HepG2 (cell line): Measurements from ENCODE around the gene SRRM3. TPM values are rescaled to one million over a fixed set of nuclear protein-coding genes. Genes with fewer than 3 reads are reported as not detected.
A peak's percentile ranks its signal among the peaks of the same experiment; 100 is the strongest.

Experiments
- ATF7 ChIP-seq, 2 experiments: fragments of 450-650 bp in 1 of 2; sonication (generic) in 1 of 2; formaldehyde crosslinking in 1 of 2; IDR thresholded peaks; 2 replicates each; pipeline versions ENCODE4 v1.4.0 to v1.6.1; 2016 to 2020; ENCODE audit warnings: antibody characterized with exemption in 1 of 2, mild to moderate bottlenecking in 1 of 2, missing genetic modification reagents in 1 of 2
- CBFB ChIP-seq: sonication (generic); formaldehyde crosslinking; IDR thresholded peaks from 2 replicates; pipeline ENCODE4 v1.4.0; 2020; ENCODE audit warnings: missing genetic modification reagents
- EP300 ChIP-seq, 3 experiments: sonication (generic) in 1 of 3; formaldehyde crosslinking in 1 of 3; IDR thresholded peaks; 2 replicates each; pipeline versions ENCODE4 v1.5.1 to v1.6.1; 2011 to 2020; ENCODE audit warnings: low read depth in 2 of 3, low read length in 2 of 3, borderline replicate concordance in 1 of 3, improper control_type of control experiment in 1 of 3, mild to moderate bottlenecking in 1 of 3, missing genetic modification reagents in 1 of 3, moderate library complexity in 1 of 3
- HIC2 ChIP-seq: sonication (generic); formaldehyde crosslinking; IDR thresholded peaks from 2 replicates; pipeline ENCODE4 v1.9.0; 2022; ENCODE audit warnings: low read depth, missing genetic modification reagents
- ISX ChIP-seq: sonication (generic); formaldehyde crosslinking; conservative IDR thresholded peaks from 2 replicates; pipeline ENCODE4 v1.5.0; 2020; ENCODE audit warnings: missing genetic modification reagents
- KDM2A ChIP-seq: sonication (generic); formaldehyde crosslinking; IDR thresholded peaks from 2 replicates; pipeline ENCODE4 v1.4.0; 2020; ENCODE audit warnings: low read depth, missing genetic modification reagents, borderline replicate concordance
- KLF6 ChIP-seq: IDR thresholded peaks from 2 replicates; pipeline ENCODE4 v1.8.0; 2016; ENCODE audit warnings: missing biosample characterization, missing genetic modification reagents
- KMT2B ChIP-seq: IDR thresholded peaks from 2 replicates; pipeline ENCODE4 v1.6.1; 2016; ENCODE audit warnings: missing genetic modification reagents, missing compliant biosample characterization
- MYPOP ChIP-seq: sonication (generic); formaldehyde crosslinking; IDR thresholded peaks from 2 replicates; pipeline ENCODE4 v1.8.1; 2023; ENCODE audit warnings: mild to moderate bottlenecking, moderate library complexity, missing genetic modification reagents
- SAP130 ChIP-seq: IDR thresholded peaks from 2 replicates; pipeline ENCODE4 v1.6.1; 2016; ENCODE audit warnings: low read depth
- SKI ChIP-seq: fragments of 450-650 bp; IDR thresholded peaks from one replicate; pipeline ENCODE4 v1.6.1; 2018; ENCODE audit warnings: mild to moderate bottlenecking; ENCODE audit not compliant: partially characterized antibody
- SP4 ChIP-seq: sonication (generic); formaldehyde crosslinking; IDR thresholded peaks from 2 replicates; pipeline ENCODE4 v1.8.1; 2023; ENCODE audit warnings: mild to moderate bottlenecking, missing genetic modification reagents
- YY1 ChIP-seq: IDR thresholded peaks from 2 replicates; pipeline ENCODE4 v1.6.1; 2011; ENCODE audit warnings: low read length, low read depth, moderate library complexity, mild to moderate bottlenecking; ENCODE audit not compliant: insufficient read depth, insufficient replicate concordance
- ZFY ChIP-seq: sonication (generic); formaldehyde crosslinking; IDR thresholded peaks from 2 replicates; pipeline ENCODE4 v1.4.0; 2020; ENCODE audit warnings: missing genetic modification reagents
- ZHX1 ChIP-seq: sonication (generic); formaldehyde crosslinking; IDR thresholded peaks from 2 replicates; pipeline ENCODE4 v1.8.1; 2022; ENCODE audit warnings: low read depth, mild to moderate bottlenecking, missing genetic modification reagents
- ZMYM3 ChIP-seq: sonication (generic); formaldehyde crosslinking; IDR thresholded peaks from 2 replicates; pipeline ENCODE4 v1.5.1; 2020; ENCODE audit warnings: mild to moderate bottlenecking, missing genetic modification reagents
- ZNF331 ChIP-seq: sonication (generic); formaldehyde crosslinking; IDR thresholded peaks from 2 replicates; pipeline ENCODE4 v1.4.0; 2020; ENCODE audit warnings: missing genetic modification reagents
- ZNF335 ChIP-seq: sonication (generic); formaldehyde crosslinking; IDR thresholded peaks from 2 replicates; pipeline ENCODE4 v1.4.0; 2020; ENCODE audit warnings: missing genetic modification reagents
- ZNF629 ChIP-seq: sonication (generic); formaldehyde crosslinking; conservative IDR thresholded peaks from 2 replicates; pipeline ENCODE4 v1.5.0; 2020; ENCODE audit warnings: missing genetic modification reagents
- ZNF749 ChIP-seq: sonication (generic); formaldehyde crosslinking; IDR thresholded peaks from 2 replicates; pipeline ENCODE4 v1.8.0; 2022; ENCODE audit warnings: mild to moderate bottlenecking, missing genetic modification reagents, moderate library complexity, borderline replicate concordance
- polyA plus RNA-seq, 8 experiments: library from polyadenylated mRNA; depleted of rRNA in 3 of 8; stranded (reverse) in 7 of 8; unstranded in 1 of 8; fragments of >200 nt; fragmentation: Illumina TruSeq in 4 of 8; extraction: Trizol in 4 of 8; gene quantifications; 2 replicates each; pipeline versions ENCODE4 v1.2.1 to v1.2.3, GENCODE V29; 2011 to 2016; ENCODE audit warnings: low read depth in 4 of 8, missing spikeins in 1 of 8, mixed read lengths in 1 of 8; ENCODE audit not compliant: insufficient read depth in 1 of 8
- total RNA-seq, 5 experiments: library from RNA; depleted of rRNA; stranded (reverse); fragments of >200 nt; fragmentation: Illumina TruSeq; extraction: Trizol; gene quantifications; 2 replicates each; pipeline ENCODE4 v1.2.3, GENCODE V29; 2016; ENCODE audit warnings: low read depth in 1 of 5

The SRRM3 gene
- total and polyA plus RNA-seq, 2 of the 13 experiments (the other 11 are each of a cell fraction or from before 2014, with no cell fraction given) = 0.13 to 0.54 TPM

GRCh38 chr7:76166404-76167255 is 35.1 kb upstream of the SRRM3 start (continued):
- TF ChIP-seq EP300 (IDR thresholded peaks at IDR 0.05; ENCODE audit: low read depth in 2 of 2, low read length in 2 of 2) (0 out of 4 replicates have a peak, but pooled peaks of 1 of the 2 experiments have one; percentile 12), EP300 (CRISPR knock-in tag; IDR thresholded peaks at IDR 0.05; ENCODE audit: borderline replicate concordance) (no peak), SKI (peak; percentile 13), ZHX1 (CRISPR knock-in tag) (peak; percentile 100), ZFY (CRISPR knock-in tag) (peak; percentile 85), ZNF629 (CRISPR knock-in tag) (peak; percentile 32; the same call in 1 of the 2 replicates), CBFB (CRISPR knock-in tag) (peak; percentile 78; the same call in 1 of the 2 replicates), HIC2 (CRISPR knock-in tag) (peak; percentile 55; the same call in 1 of the 2 replicates), ZNF331 (CRISPR knock-in tag) (peak; percentile 64; the same call in 1 of the 2 replicates), SP4 (peak; percentile 54; the same call in 1 of the 2 replicates), MYPOP (CRISPR knock-in tag) (peak; percentile 72), ISX (no peak), KLF6 (CRISPR knock-in tag) (peak; percentile 41; the same call in 1 of the 2 replicates), YY1 (peak; percentile 41), KDM2A (peak; percentile 77), KMT2B (CRISPR knock-in tag) (no peak), ZMYM3 (CRISPR knock-in tag) (0 out of 2 replicates have a peak, but pooled peaks have one; percentile 18), ZNF749 (CRISPR knock-in tag) (0 out of 2 replicates have a peak, but pooled peaks have one; percentile 21), ZNF335 (0 out of 2 replicates have a peak, but pooled peaks have one; percentile 36), SAP130 (peak; percentile 87), ATF7 (IDR thresholded peaks at IDR 0.05) (peak; percentile 79), ATF7 (CRISPR knock-in tag; IDR thresholded peaks at IDR 0.05) (peak; percentile 59; the same call in 1 of the 2 replicates)
